ENCODE data around the gene EBF4. TPM values are rescaled to one million over a fixed set of nuclear protein-coding genes. Genes with fewer than 3 reads are reported as not detected.

The EBF4 gene
- total and polyA plus RNA-seq, 8 donors, result 7.0 to 69.2 (median 12.6) TPM

GRCh38 chr20:2696646-2697045, 4.1 kb downstream of the EBF4 start:
- no peak overlapping the region for H3K27ac ChIP-seq
- no peak overlapping the region for H3K4me3 ChIP-seq
- intact Hi-C loops (cut with DNase I; ENCODE audit: low total_unique reads), result no loop called here
- no peaks in the 10 kb centered on the region for H3K9me3 ChIP-seq
- peaks cover 0 to 55% (median 17%) of the 10 kb centered on the region in 3 donors for H3K27me3 ChIP-seq
- WGBS, 5 donors, result 86 to 92% (median 89%) methylated on average over 7 to 9 of the region's 9 CpGs
- peaks cover 9 to 22% (median 18%) of the 10 kb centered on the region in 4 donors for H3K4me1 ChIP-seq
- DNase-seq, result peak in 1 of 2 donors; percentile 7
- no peak for TF ChIP-seq POLR2AphosphoS5 (IDR thresholded peaks at IDR 0.05)
- no peak for TF ChIP-seq CTCF (IDR thresholded peaks at IDR 0.05)
- TF ChIP-seq POLR2A (IDR thresholded peaks at IDR 0.05), result no peak
- TF ChIP-seq EP300 (IDR thresholded peaks at IDR 0.05), result no peak
- H3K36me3 ChIP-seq, result no peaks in the 10 kb centered on the region

- Histone ChIP-seq H3K27ac (no peak overlapping the region), H3K4me1 (peaks cover 9 to 16% (median 11%) of the 10 kb centered on the region in 4 donors), H3K36me3 (no peaks in the 10 kb centered on the region), H3K9me3 (no peaks in the 10 kb centered on the region), H3K4me3 (no peak overlapping the region), H3K27me3 (peaks cover 0 to 49% (median 11%) of the 10 kb centered on the region in 3 donors)
- DNase-seq, result peak; percentile 7 to 41
- 26 to 68% (median 49%) methylated on average over 3 of the region's 3 CpGs for WGBS, 5 donors
- no peak for TF ChIP-seq POLR2A (IDR thresholded peaks at IDR 0.05)
- TF ChIP-seq POLR2AphosphoS5 (IDR thresholded peaks at IDR 0.05), result no peak
- no peak for TF ChIP-seq EP300 (IDR thresholded peaks at IDR 0.05)
- TF ChIP-seq CTCF (IDR thresholded peaks at IDR 0.05), result no peak
- intact Hi-C loops (cut with DNase I; ENCODE audit: low total_unique reads), result no loop called here
These were observed 5.2 kb downstream of the EBF4 start for GRCh38 chr20:2697768-2698167.

- 64 to 94% (median 82%) methylated on average over 4 of the region's 4 CpGs for WGBS, 5 donors
- TF ChIP-seq POLR2AphosphoS5 (IDR thresholded peaks at IDR 0.05), result no peak
- DNase-seq, result peak in 1 of 2 donors; percentile 24
- Histone ChIP-seq H3K9me3 (no peaks in the 10 kb centered on the region), H3K4me1 (peaks cover 8 to 16% (median 10%) of the 10 kb centered on the region in 4 donors), H3K4me3 (no peak overlapping the region), H3K27ac (no peak overlapping the region), H3K27me3 (peaks cover 0 to 47% (median 10%) of the 10 kb centered on the region in 3 donors), H3K36me3 (no peaks in the 10 kb centered on the region)
- intact Hi-C loops (cut with DNase I; ENCODE audit: low total_unique reads), result no loop called here
These were observed 5.7 kb downstream of the EBF4 start for GRCh38 chr20:2698186-2698817.

- no peak for TF ChIP-seq EP300 (IDR thresholded peaks at IDR 0.05)
- no peak for TF ChIP-seq POLR2A (IDR thresholded peaks at IDR 0.05)
- no peak for TF ChIP-seq POLR2AphosphoS5 (IDR thresholded peaks at IDR 0.05)
- TF ChIP-seq CTCF (IDR thresholded peaks at IDR 0.05), result no peak
- H3K27me3 ChIP-seq, result peaks cover 0 to 41% (median 4%) of the 10 kb centered on the region in 3 donors
- no peak overlapping the region for H3K27ac ChIP-seq
- no peaks in the 10 kb centered on the region for H3K36me3 ChIP-seq
- DNase-seq, result peak in 1 of 2 donors; percentile 14
- H3K9me3 ChIP-seq, result no peaks in the 10 kb centered on the region
- WGBS, 5 donors, result 78 to 93% (median 85%) methylated on average over 3 to 4 of the region's 4 CpGs
- intact Hi-C loops (cut with DNase I; ENCODE audit: low total_unique reads), result no loop called here
- peaks cover 3 to 10% (median 4%) of the 10 kb centered on the region in 4 donors for H3K4me1 ChIP-seq
- no peak overlapping the region for H3K4me3 ChIP-seq
These were observed 6.3 kb downstream of the EBF4 start for GRCh38 chr20:2698912-2699311.
